ENCODE results near the gene CD79A. TPM values are rescaled to one million over a fixed set of nuclear protein-coding genes. Genes with fewer than 3 reads are reported as not detected.

CD79A gene
- total RNA-seq, 1 experiment from 2014 or later, result 0.69 TPM

- no peaks in the 10 kb centered on the region for H4K20me1 ChIP-seq (ENCODE audit: insufficient read depth)
- H3K36me3 ChIP-seq (ENCODE audit: control insufficient read depth in 1 of 2, insufficient read depth in 2 of 2, low read length in 2 of 2), result no peaks in the 10 kb centered on the region
- POLR2A ChIA-PET, result no interaction called here
- H3K4me3 ChIP-seq (replicated peaks in 1 of 2; ENCODE audit: low read depth in 1 of 2, low read length in 2 of 2), result no peak overlapping the region
- RAD21 ChIA-PET (ENCODE audit: low non-redundant PET in 1 of 2, low total read pairs in 2 of 2, uncharacterized antibody in 2 of 2, unreplicated experiment in 2 of 2), result no interaction called here
- intact Hi-C loops (cut with micrococcal nuclease), result no loop called here
- DNase-seq (ENCODE audit: low read depth, low spot score) (no peak), ATAC-seq (peak; percentile 29; the same call in 1 of the 2 replicates)
- H3K27me3 ChIP-seq (ENCODE audit: insufficient read depth, low read length), result no peaks in the 10 kb centered on the region; the same call in 1 of the 2 replicates
- no peak for TF ChIP-seq CBX3 (IDR thresholded peaks at IDR 0.05; ENCODE audit: low read depth)
- no peak for TF ChIP-seq ZNF274 (IDR thresholded peaks at IDR 0.05; ENCODE audit: low read depth, low read length)
- TF ChIP-seq POLR2A (IDR thresholded peaks at IDR 0.05; ENCODE audit: borderline replicate concordance, extremely low read depth, insufficient read depth, insufficient read length), result no peak
- TF ChIP-seq JUND (IDR thresholded peaks at IDR 0.05), result no peak
- TF ChIP-seq EZH2 (IDR thresholded peaks at IDR 0.05), result no peak
- TF ChIP-seq EZH2phosphoT487 (IDR thresholded peaks at IDR 0.05; ENCODE audit: borderline replicate concordance), result no peak
- TF ChIP-seq POLR2AphosphoS5 (IDR thresholded peaks at IDR 0.05; ENCODE audit: low read depth, low read length), result no peak
- TF ChIP-seq, protein P1, sequence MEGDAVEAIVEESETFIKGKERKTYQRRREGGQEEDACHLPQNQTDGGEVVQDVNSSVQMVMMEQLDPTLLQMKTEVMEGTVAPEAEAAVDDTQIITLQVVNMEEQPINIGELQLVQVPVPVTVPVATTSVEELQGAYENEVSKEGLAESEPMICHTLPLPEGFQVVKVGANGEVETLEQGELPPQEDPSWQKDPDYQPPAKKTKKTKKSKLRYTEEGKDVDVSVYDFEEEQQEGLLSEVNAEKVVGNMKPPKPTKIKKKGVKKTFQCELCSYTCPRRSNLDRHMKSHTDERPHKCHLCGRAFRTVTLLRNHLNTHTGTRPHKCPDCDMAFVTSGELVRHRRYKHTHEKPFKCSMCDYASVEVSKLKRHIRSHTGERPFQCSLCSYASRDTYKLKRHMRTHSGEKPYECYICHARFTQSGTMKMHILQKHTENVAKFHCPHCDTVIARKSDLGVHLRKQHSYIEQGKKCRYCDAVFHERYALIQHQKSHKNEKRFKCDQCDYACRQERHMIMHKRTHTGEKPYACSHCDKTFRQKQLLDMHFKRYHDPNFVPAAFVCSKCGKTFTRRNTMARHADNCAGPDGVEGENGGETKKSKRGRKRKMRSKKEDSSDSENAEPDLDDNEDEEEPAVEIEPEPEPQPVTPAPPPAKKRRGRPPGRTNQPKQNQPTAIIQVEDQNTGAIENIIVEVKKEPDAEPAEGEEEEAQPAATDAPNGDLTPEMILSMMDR (IDR thresholded peaks at IDR 0.05 in 2 of 3, conservative IDR thresholded peaks at IDR 0.05 in 1 of 3; ENCODE audit: borderline replicate concordance in 1 of 3, insufficient read depth in 1 of 3, low read depth in 2 of 3, low read length in 2 of 3), result no peak
- TF ChIP-seq, protein P2, sequence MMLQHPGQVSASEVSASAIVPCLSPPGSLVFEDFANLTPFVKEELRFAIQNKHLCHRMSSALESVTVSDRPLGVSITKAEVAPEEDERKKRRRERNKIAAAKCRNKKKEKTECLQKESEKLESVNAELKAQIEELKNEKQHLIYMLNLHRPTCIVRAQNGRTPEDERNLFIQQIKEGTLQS (IDR thresholded peaks at IDR 0.05), result no peak
- TF ChIP-seq RAD21 (IDR thresholded peaks at IDR 0.05; ENCODE audit: low read depth), result no peak
- H3K4me1 ChIP-seq (ENCODE audit: control insufficient read depth in 1 of 2, insufficient read depth in 2 of 2, low read length in 2 of 2), result no peaks in the 10 kb centered on the region
- H3K27ac ChIP-seq (ENCODE audit: low read depth, low read length), result no peak overlapping the region
- no peaks in the 10 kb centered on the region for H3K79me2 ChIP-seq (ENCODE audit: insufficient read depth, low read length)
- H3K9ac ChIP-seq (ENCODE audit: low read length), result no peak overlapping the region
- H2AFZ ChIP-seq (ENCODE audit: low read depth, low read length, poor library complexity, severe bottlenecking), result no peak overlapping the region
- no TSS peak for BruUV-seq (replicated peaks)
- H3K9me3 ChIP-seq (ENCODE audit: control insufficient read depth in 1 of 2, insufficient read depth in 1 of 2, low read depth in 1 of 2, low read length in 2 of 2), result no peaks in the 10 kb centered on the region
- no peaks in the 10 kb centered on the region for H3K9me2 ChIP-seq (ENCODE audit: insufficient read depth)
- CTCF ChIA-PET, result interaction anchor here (0.6 kb wide), 1 partner anchor 31 kb away, joined by 3 read pairs; no protein-coding TSS in a partner anchor
- H3K4me2 ChIP-seq (ENCODE audit: low read length), result no peak overlapping the region
Observed at GRCh38 chr19:41912899-41913537, 35.9 kb downstream of the CD79A start.

Measured in HCT116 (cell line).